K562 (cell line): ENCODE results near the gene RNF217. TPM values are rescaled to one million over a fixed set of nuclear protein-coding genes. Genes with fewer than 3 reads are reported as not detected.

ENCODE experiments used
- ATF1 ChIP-seq, 2 experiments: fragments of 450-650 bp in 1 of 2; IDR thresholded peaks; 2 replicates each; pipeline ENCODE4 v1.6.1; 2016; ENCODE audit warnings: missing compliant biosample characterization in 1 of 2, missing genetic modification characterization in 1 of 2
- DPF2 ChIP-seq: fragments of 450-650 bp; IDR thresholded peaks from 2 replicates; pipeline ENCODE4 v1.6.1; 2016
- MCM3 ChIP-seq: fragments of 450-650 bp; IDR thresholded peaks from 2 replicates; pipeline ENCODE4 v1.6.1; 2016
- RBM22 ChIP-seq: fragments of 200-400 bp; formaldehyde crosslinking; IDR thresholded peaks from 2 replicates; pipeline ENCODE4 v1.6.1; 2018; ENCODE audit warnings: low read length, low read depth; ENCODE audit not compliant: poor library complexity, severe bottlenecking
- ZNF263 ChIP-seq: sonication (generic); formaldehyde crosslinking; IDR thresholded peaks from 2 replicates; pipeline ENCODE4 v1.8.0; 2022; ENCODE audit warnings: mild to moderate bottlenecking, missing genetic modification reagents, borderline replicate concordance
- polyA plus RNA-seq, 8 experiments: library from polyadenylated mRNA; depleted of rRNA in 4 of 8; stranded (reverse) in 5 of 8; unstranded in 3 of 8; fragments of >200 nt; fragmentation: Nextera tagmentation in 2 of 8; fragmentation: Illumina TruSeq in 1 of 8; extraction: Ambion mirVana in 2 of 8; extraction: Trizol in 1 of 8; gene quantifications; 2 replicates each; pipeline versions ENCODE4 v1.2.1 to v1.2.3, GENCODE V29; 2011 to 2014; ENCODE audit warnings: inconsistent platforms in 1 of 8, missing spikeins in 1 of 8
- total RNA-seq, 7 experiments: library from RNA; depleted of rRNA in 6 of 7; stranded (reverse); fragments of >200 nt in 6 of 7; fragmentation: Illumina TruSeq in 2 of 7; extraction: Trizol in 2 of 7; gene quantifications; 2 replicates each; pipeline versions ENCODE4 v1.2.1 to v1.2.3, GENCODE V29; 2011 to 2021; ENCODE audit warnings: low replicate concordance in 1 of 7
- TF ChIP-seq, protein P1 (sequence below): sonication (generic); formaldehyde crosslinking; IDR thresholded peaks from 2 replicates; pipeline ENCODE4 v1.8.0; 2023; ENCODE audit warnings: missing genetic modification reagents, mild to moderate bottlenecking, borderline replicate concordance
- TF ChIP-seq, protein P2 (sequence below): sonication (generic); formaldehyde crosslinking; IDR thresholded peaks from 2 replicates; pipeline ENCODE4 v1.8.1; 2023; ENCODE audit warnings: mild to moderate bottlenecking, missing genetic modification reagents
- TF ChIP-seq, protein P3 (sequence below): sonication (generic); formaldehyde crosslinking; IDR thresholded peaks from 2 replicates; pipeline ENCODE4 v1.8.0; 2022; ENCODE audit warnings: mild to moderate bottlenecking, missing genetic modification reagents
- TF ChIP-seq, protein P4 (sequence below): fragments of 450-650 bp; IDR thresholded peaks from 2 replicates; pipeline ENCODE4 v1.6.1; 2016
- TF ChIP-seq, protein P5 (sequence below), 2 experiments: IDR thresholded peaks; 2 replicates each; pipeline ENCODE4 v1.6.1; 2011; ENCODE audit warnings: borderline replicate concordance in 1 of 2, control low read depth in 1 of 2, low read depth in 1 of 2, low read length in 1 of 2, mild to moderate bottlenecking in 1 of 2, mixed read lengths in 1 of 2, moderate library complexity in 1 of 2; ENCODE audit not compliant: insufficient read depth in 1 of 2, insufficient read length in 1 of 2, poor library complexity in 1 of 2, severe bottlenecking in 1 of 2; ENCODE audit errors: extremely low read depth in 1 of 2
- TF ChIP-seq, protein P6 (sequence below), 2 experiments: IDR thresholded peaks; 2 replicates each; pipeline ENCODE4 v1.6.1; 2012; ENCODE audit warnings: improper control_type of control experiment in 2 of 2, low read depth in 2 of 2, low read length in 2 of 2, borderline replicate concordance in 1 of 2

Gene RNF217
- total and polyA plus RNA-seq, 9 of the 15 experiments (the other 6 are each of a cell fraction or from before 2014, with no cell fraction given), result 2.9 to 25.6 (median 12.0) TPM

DNA sequence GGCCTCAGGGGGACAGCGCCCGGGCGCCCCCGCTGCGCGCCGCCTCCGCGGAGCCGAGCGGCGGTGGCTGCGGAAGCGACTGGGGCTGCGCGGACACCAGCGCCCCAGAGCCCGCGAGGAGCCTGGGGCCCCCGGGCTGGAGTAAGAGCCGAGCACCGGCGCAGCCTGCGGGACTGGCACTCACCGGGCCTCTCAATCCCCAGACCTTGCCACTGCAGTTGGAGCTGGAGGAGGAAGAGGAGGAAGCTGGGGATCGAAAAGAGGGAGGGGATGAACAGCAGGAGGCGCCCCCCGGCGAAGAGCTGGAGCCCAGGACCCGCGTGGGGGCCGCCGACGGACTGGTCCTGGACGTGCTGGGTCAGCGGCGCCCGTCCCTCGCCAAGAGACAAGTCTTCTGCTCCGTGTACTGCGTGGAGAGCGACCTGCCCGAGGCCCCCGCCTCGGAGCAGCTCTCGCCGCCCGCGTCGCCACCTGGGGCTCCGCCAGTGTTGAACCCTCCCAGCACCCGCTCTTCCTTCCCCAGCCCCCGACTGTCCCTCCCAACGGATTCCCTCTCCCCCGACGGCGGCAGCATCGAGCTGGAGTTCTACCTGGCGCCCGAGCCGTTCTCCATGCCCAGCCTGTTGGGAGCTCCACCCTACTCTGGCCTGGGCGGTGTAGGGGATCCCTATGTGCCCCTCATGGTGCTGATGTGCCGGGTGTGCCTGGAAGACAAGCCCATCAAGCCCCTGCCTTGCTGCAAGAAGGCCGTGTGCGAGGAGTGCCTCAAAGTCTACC is 590 bp downstream of the RNF217 start (continued):
- TF ChIP-seq DPF2 (no peak; the same call in 1 of the 2 replicates), ZNF263 (no peak), ATF1 (CRISPR knock-in tag; IDR thresholded peaks at IDR 0.05) (no peak), ATF1 (tag; IDR thresholded peaks at IDR 0.05) (0 out of 2 replicates have a peak, but pooled peaks have one; percentile 19), MCM3 (no peak), RBM22 (peak; percentile 45)
- TF ChIP-seq, protein P1, sequence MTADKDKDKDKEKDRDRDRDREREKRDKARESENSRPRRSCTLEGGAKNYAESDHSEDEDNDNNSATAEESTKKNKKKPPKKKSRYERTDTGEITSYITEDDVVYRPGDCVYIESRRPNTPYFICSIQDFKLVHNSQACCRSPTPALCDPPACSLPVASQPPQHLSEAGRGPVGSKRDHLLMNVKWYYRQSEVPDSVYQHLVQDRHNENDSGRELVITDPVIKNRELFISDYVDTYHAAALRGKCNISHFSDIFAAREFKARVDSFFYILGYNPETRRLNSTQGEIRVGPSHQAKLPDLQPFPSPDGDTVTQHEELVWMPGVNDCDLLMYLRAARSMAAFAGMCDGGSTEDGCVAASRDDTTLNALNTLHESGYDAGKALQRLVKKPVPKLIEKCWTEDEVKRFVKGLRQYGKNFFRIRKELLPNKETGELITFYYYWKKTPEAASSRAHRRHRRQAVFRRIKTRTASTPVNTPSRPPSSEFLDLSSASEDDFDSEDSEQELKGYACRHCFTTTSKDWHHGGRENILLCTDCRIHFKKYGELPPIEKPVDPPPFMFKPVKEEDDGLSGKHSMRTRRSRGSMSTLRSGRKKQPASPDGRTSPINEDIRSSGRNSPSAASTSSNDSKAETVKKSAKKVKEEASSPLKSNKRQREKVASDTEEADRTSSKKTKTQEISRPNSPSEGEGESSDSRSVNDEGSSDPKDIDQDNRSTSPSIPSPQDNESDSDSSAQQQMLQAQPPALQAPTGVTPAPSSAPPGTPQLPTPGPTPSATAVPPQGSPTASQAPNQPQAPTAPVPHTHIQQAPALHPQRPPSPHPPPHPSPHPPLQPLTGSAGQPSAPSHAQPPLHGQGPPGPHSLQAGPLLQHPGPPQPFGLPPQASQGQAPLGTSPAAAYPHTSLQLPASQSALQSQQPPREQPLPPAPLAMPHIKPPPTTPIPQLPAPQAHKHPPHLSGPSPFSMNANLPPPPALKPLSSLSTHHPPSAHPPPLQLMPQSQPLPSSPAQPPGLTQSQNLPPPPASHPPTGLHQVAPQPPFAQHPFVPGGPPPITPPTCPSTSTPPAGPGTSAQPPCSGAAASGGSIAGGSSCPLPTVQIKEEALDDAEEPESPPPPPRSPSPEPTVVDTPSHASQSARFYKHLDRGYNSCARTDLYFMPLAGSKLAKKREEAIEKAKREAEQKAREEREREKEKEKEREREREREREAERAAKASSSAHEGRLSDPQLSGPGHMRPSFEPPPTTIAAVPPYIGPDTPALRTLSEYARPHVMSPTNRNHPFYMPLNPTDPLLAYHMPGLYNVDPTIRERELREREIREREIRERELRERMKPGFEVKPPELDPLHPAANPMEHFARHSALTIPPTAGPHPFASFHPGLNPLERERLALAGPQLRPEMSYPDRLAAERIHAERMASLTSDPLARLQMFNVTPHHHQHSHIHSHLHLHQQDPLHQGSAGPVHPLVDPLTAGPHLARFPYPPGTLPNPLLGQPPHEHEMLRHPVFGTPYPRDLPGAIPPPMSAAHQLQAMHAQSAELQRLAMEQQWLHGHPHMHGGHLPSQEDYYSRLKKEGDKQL (CRISPR knock-in tag), result peak; percentile 6; the same call in 1 of the 2 replicates
- TF ChIP-seq, protein P2, sequence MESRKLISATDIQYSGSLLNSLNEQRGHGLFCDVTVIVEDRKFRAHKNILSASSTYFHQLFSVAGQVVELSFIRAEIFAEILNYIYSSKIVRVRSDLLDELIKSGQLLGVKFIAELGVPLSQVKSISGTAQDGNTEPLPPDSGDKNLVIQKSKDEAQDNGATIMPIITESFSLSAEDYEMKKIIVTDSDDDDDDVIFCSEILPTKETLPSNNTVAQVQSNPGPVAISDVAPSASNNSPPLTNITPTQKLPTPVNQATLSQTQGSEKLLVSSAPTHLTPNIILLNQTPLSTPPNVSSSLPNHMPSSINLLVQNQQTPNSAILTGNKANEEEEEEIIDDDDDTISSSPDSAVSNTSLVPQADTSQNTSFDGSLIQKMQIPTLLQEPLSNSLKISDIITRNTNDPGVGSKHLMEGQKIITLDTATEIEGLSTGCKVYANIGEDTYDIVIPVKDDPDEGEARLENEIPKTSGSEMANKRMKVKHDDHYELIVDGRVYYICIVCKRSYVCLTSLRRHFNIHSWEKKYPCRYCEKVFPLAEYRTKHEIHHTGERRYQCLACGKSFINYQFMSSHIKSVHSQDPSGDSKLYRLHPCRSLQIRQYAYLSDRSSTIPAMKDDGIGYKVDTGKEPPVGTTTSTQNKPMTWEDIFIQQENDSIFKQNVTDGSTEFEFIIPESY (CRISPR knock-in tag), result no peak
- TF ChIP-seq, protein P3, sequence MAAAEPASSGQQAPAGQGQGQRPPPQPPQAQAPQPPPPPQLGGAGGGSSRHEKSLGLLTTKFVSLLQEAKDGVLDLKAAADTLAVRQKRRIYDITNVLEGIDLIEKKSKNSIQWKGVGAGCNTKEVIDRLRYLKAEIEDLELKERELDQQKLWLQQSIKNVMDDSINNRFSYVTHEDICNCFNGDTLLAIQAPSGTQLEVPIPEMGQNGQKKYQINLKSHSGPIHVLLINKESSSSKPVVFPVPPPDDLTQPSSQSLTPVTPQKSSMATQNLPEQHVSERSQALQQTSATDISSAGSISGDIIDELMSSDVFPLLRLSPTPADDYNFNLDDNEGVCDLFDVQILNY (CRISPR knock-in tag), result no peak
- TF ChIP-seq, protein P4, sequence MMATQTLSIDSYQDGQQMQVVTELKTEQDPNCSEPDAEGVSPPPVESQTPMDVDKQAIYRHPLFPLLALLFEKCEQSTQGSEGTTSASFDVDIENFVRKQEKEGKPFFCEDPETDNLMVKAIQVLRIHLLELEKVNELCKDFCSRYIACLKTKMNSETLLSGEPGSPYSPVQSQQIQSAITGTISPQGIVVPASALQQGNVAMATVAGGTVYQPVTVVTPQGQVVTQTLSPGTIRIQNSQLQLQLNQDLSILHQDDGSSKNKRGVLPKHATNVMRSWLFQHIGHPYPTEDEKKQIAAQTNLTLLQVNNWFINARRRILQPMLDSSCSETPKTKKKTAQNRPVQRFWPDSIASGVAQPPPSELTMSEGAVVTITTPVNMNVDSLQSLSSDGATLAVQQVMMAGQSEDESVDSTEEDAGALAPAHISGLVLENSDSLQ, result no peak
- TF ChIP-seq, protein P5, sequence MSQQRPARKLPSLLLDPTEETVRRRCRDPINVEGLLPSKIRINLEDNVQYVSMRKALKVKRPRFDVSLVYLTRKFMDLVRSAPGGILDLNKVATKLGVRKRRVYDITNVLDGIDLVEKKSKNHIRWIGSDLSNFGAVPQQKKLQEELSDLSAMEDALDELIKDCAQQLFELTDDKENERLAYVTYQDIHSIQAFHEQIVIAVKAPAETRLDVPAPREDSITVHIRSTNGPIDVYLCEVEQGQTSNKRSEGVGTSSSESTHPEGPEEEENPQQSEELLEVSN (IDR thresholded peaks at IDR 0.05; ENCODE audit: borderline replicate concordance in 1 of 2, extremely low read depth in 1 of 2, insufficient read depth in 1 of 2, insufficient read length in 1 of 2, low read depth in 1 of 2, low read length in 1 of 2, poor library complexity in 1 of 2, severe bottlenecking in 1 of 2), result peak in 1 of 2 experiments; percentile 13
- TF ChIP-seq, protein P6, sequence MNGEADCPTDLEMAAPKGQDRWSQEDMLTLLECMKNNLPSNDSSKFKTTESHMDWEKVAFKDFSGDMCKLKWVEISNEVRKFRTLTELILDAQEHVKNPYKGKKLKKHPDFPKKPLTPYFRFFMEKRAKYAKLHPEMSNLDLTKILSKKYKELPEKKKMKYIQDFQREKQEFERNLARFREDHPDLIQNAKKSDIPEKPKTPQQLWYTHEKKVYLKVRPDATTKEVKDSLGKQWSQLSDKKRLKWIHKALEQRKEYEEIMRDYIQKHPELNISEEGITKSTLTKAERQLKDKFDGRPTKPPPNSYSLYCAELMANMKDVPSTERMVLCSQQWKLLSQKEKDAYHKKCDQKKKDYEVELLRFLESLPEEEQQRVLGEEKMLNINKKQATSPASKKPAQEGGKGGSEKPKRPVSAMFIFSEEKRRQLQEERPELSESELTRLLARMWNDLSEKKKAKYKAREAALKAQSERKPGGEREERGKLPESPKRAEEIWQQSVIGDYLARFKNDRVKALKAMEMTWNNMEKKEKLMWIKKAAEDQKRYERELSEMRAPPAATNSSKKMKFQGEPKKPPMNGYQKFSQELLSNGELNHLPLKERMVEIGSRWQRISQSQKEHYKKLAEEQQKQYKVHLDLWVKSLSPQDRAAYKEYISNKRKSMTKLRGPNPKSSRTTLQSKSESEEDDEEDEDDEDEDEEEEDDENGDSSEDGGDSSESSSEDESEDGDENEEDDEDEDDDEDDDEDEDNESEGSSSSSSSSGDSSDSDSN (IDR thresholded peaks at IDR 0.05; ENCODE audit: borderline replicate concordance in 1 of 2, low read depth in 2 of 2, low read length in 2 of 2), result peak in 1 of 2 experiments; percentile 23; a peak in 1 of 4 replicates
